HTR-8/SVneo (cell line): Measurements from ENCODE around the gene ABCC9.
A peak's percentile ranks its signal among the peaks of the same experiment; 100 is the strongest.

ENCODE experiments used
- DNase-seq: peaks from one replicate; pipeline ENCODE4 v3.0.0; 2011; ENCODE audit warnings: low spot score, mixed read lengths; ENCODE audit not compliant: insufficient read length
- FAIRE-seq: peaks from 2 replicates; lab custom pipeline; 2011; peaks lifted over from hg19 to GRCh38; lab: Jason Lieb, UNC

ABCC9 gene

GRCh38 chr12:21940549-21941505 is at the start of gene ABCC9:
TSS of gene ABCC9 (minus strand) at chr12:21941426. CDS start at chr12:21936674, 4,752 bp downstream.
- DNase-seq = no peak
- no peak for FAIRE-seq

GRCh38 chr12:21989819-21990412 is 48.7 kb upstream of the ABCC9 start:
- DNase-seq = peak; percentile 2

GRCh38 chr12:21988619-21989018 is 47.4 kb upstream of the ABCC9 start:
- DNase-seq = no peak
- FAIRE-seq = no peak

More at GRCh38 chr12:21989819-21990412, 48.7 kb upstream of the ABCC9 start:
- no peak for FAIRE-seq

GRCh38 chr12:21987755-21988154 is 46.5 kb upstream of the ABCC9 start:
- FAIRE-seq (no peak), DNase-seq (no peak)

- no peak for FAIRE-seq
- DNase-seq = no peak
Measured at GRCh38 chr12:21985155-21985554, 43.9 kb upstream of the ABCC9 start.

- DNase-seq (no peak), FAIRE-seq (no peak)
Measured at GRCh38 chr12:21984375-21984774, 43.1 kb upstream of the ABCC9 start.

- DNase-seq (no peak), FAIRE-seq (no peak)
Measured at GRCh38 chr12:21983095-21983494, 41.9 kb upstream of the ABCC9 start.

GRCh38 chr12:21980544-21980943 is 39.3 kb upstream of the ABCC9 start:
- FAIRE-seq = no peak

GRCh38 chr12:21975293-21975692 is 34.1 kb upstream of the ABCC9 start:
- DNase-seq = no peak
- FAIRE-seq = no peak

More at GRCh38 chr12:21980544-21980943, 39.3 kb upstream of the ABCC9 start:
- DNase-seq = no peak

- FAIRE-seq = no peak
- no peak for DNase-seq
Measured at GRCh38 chr12:21973221-21973620, 32.0 kb upstream of the ABCC9 start.

- DNase-seq (no peak), FAIRE-seq (no peak)
Measured at GRCh38 chr12:21972055-21972454, 30.8 kb upstream of the ABCC9 start.

- DNase-seq (no peak), FAIRE-seq (no peak)
Measured at GRCh38 chr12:21971344-21971743, 30.1 kb upstream of the ABCC9 start.

GRCh38 chr12:21962821-21963220 is 21.6 kb upstream of the ABCC9 start:
- FAIRE-seq (no peak), DNase-seq (no peak)

GRCh38 chr12:21962236-21962635 is 21.0 kb upstream of the ABCC9 start:
- DNase-seq (no peak), FAIRE-seq (no peak)

GRCh38 chr12:21950649-21951048 is 9.4 kb upstream of the ABCC9 start:
- DNase-seq (no peak), FAIRE-seq (no peak)

GRCh38 chr12:21949036-21949435 is 7.8 kb upstream of the ABCC9 start:
- FAIRE-seq = no peak

GRCh38 chr12:21946983-21947382 is 5.8 kb upstream of the ABCC9 start:
- DNase-seq (no peak), FAIRE-seq (no peak)

More at GRCh38 chr12:21949036-21949435, 7.8 kb upstream of the ABCC9 start:
- DNase-seq = no peak

- FAIRE-seq = no peak
Measured at GRCh38 chr12:21945002-21945401, 3.8 kb upstream of the ABCC9 start.

GRCh38 chr12:21942377-21942703 is 1.1 kb upstream of the ABCC9 start:
- DNase-seq (no peak), FAIRE-seq (no peak)

More at GRCh38 chr12:21945002-21945401, 3.8 kb upstream of the ABCC9 start:
- no peak for DNase-seq

GRCh38 chr12:21941506-21942376 is 515 bp upstream of the ABCC9 start:
- DNase-seq = no peak
- no peak for FAIRE-seq
